ENCODE measurements around the gene B4GALT3.

Gene B4GALT3

DNA sequence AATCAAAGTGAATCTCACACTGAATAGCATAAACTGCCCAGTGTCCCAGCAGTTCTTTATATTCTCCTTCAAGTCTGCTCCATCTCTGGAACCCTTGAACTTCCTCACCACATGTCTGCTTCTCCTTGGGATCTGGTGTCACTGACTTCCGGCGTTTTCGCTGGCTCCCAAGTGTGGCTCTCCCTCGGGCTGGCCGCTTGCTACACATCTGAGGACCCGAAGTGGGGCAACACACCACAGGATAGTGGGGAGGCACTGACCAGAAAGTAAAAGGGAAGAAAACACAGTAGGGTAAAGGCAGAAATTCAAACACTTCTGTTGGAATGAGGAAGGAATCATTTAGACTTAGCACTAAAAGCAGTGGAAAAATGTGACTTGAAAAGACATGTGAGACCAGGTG is 54.3 kb downstream of the B4GALT3 start:
- TF ChIP-seq, protein P1, sequence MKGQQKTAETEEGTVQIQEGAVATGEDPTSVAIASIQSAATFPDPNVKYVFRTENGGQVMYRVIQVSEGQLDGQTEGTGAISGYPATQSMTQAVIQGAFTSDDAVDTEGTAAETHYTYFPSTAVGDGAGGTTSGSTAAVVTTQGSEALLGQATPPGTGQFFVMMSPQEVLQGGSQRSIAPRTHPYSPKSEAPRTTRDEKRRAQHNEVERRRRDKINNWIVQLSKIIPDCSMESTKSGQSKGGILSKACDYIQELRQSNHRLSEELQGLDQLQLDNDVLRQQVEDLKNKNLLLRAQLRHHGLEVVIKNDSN (IDR thresholded peaks at IDR 0.05) = no peak
- TF ChIP-seq FOXM1 (IDR thresholded peaks at IDR 0.05; ENCODE audit: borderline replicate concordance, low read depth) (no peak), TAF1 (IDR thresholded peaks at IDR 0.05; ENCODE audit: low read depth) (no peak), ZBTB7A (IDR thresholded peaks at IDR 0.05; ENCODE audit: low read depth) (no peak)

DNA sequence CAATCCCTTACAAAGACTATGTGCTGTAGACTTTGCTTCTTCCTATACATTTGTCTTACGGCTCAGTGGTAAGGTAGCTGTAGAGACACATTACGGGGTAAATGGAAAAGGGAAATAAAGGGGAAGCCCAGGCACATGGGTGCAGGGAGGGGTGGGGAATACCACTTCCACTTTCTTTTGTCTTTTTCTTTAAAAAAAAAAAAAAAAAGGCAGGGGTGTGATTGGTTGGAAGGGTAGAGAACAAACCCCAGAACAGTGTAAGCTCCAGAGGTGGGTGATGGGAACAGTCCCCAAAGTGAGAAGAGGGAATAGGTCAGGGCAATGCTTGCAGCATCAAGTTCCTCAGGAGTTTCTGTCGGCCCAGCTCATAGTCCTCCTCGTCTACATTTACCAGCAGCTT is 55.5 kb downstream of the B4GALT3 start:
- no peak for TF ChIP-seq ZBTB7A (IDR thresholded peaks at IDR 0.05; ENCODE audit: low read depth)
- no peak for TF ChIP-seq FOXM1 (IDR thresholded peaks at IDR 0.05; ENCODE audit: borderline replicate concordance, low read depth)
- TF ChIP-seq TAF1 (IDR thresholded peaks at IDR 0.05; ENCODE audit: low read depth) = no peak
- TF ChIP-seq, protein P1 (IDR thresholded peaks at IDR 0.05) = no peak
- no peak for TF ChIP-seq REST (IDR thresholded peaks at IDR 0.05; ENCODE audit: low read depth)
- no peak for TF ChIP-seq RAD21 (IDR thresholded peaks at IDR 0.05; ENCODE audit: low read depth)
- TF ChIP-seq CEBPB (IDR thresholded peaks at IDR 0.05) = no peak
- TF ChIP-seq TEAD4 (IDR thresholded peaks at IDR 0.05) = no peak
- no peak for TF ChIP-seq TCF12 (IDR thresholded peaks at IDR 0.05; ENCODE audit: low read depth)
- TF ChIP-seq EP300 (IDR thresholded peaks at IDR 0.05; ENCODE audit: borderline replicate concordance) = no peak
- TF ChIP-seq CREB1 (IDR thresholded peaks at IDR 0.05; ENCODE audit: low read depth) = no peak
- TF ChIP-seq YY1 (IDR thresholded peaks at IDR 0.05; ENCODE audit: low read depth) = no peak
- TF ChIP-seq, protein P2, sequence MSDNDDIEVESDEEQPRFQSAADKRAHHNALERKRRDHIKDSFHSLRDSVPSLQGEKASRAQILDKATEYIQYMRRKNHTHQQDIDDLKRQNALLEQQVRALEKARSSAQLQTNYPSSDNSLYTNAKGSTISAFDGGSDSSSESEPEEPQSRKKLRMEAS (IDR thresholded peaks at IDR 0.05) = no peak

Data from Ishikawa (cell line).